ENCODE measurements around the gene DLST.

Gene DLST

GRCh38 chr14:74859757-74860552 is 21.8 kb upstream of the DLST start:
- intact Hi-C loops (cut with DNase I) = loop anchor here (5.0 kb wide), 1 partner anchor 227 kb away; no protein-coding TSS in a partner anchor
- no peak for DNase-seq

GRCh38 chr14:74860899-74861733 is 20.6 kb upstream of the DLST start:
- intact Hi-C loops (cut with DNase I) = loop anchor here (5.0 kb wide), 1 partner anchor 226 kb away; no protein-coding TSS in a partner anchor
- peak; percentile 72 to 98 (median 91) for DNase-seq

- no peak for DNase-seq
- intact Hi-C loops (cut with DNase I) = loop anchor here (1.0 to 5.0 kb wide), 2 partner anchors 44 to 226 kb away; no protein-coding TSS in a partner anchor
These were observed 20.0 kb upstream of the DLST start for GRCh38 chr14:74861734-74862090.

GRCh38 chr14:74863274-74863673 is 18.4 kb upstream of the DLST start:
- DNase-seq = peak in 5 of 10 donors; percentile 14 to 87 (median 18)
- intact Hi-C loops (cut with DNase I) = loop anchor here (5.0 kb wide), 1 partner anchor 224 kb away; no protein-coding TSS in a partner anchor

GRCh38 chr14:74864198-74864597 is 17.5 kb upstream of the DLST start:
- intact Hi-C loops (cut with DNase I) = loop anchor here (5.0 kb wide), 1 partner anchor 223 kb away; no protein-coding TSS in a partner anchor
- DNase-seq = no peak

GRCh38 chr14:74865156-74865555 is 16.6 kb upstream of the DLST start:
- intact Hi-C loops (cut with DNase I) = no loop called here
- no peak for DNase-seq

- no peak for DNase-seq
- intact Hi-C loops (cut with DNase I) = no loop called here
These were observed 14.9 kb upstream of the DLST start for GRCh38 chr14:74866708-74867389.

- intact Hi-C loops (cut with DNase I) = no loop called here
- DNase-seq = peak in 9 of 10 donors; percentile 23 to 91 (median 51)
These were observed 14.0 kb upstream of the DLST start for GRCh38 chr14:74867673-74868072.

- no peak for DNase-seq
- intact Hi-C loops (cut with DNase I) = no loop called here
These were observed 13.0 kb upstream of the DLST start for GRCh38 chr14:74868739-74869138.

GRCh38 chr14:74871819-74872218 is 9.9 kb upstream of the DLST start:
- intact Hi-C loops (cut with DNase I) = no loop called here
- DNase-seq = no peak

- intact Hi-C loops (cut with DNase I) = no loop called here
- no peak for DNase-seq
These were observed 6.5 kb upstream of the DLST start for GRCh38 chr14:74875204-74875603.

GRCh38 chr14:74875941-74876913 is 5.5 kb upstream of the DLST start, which contains the start of gene PROX2:
TSS of gene PROX2 (minus strand) at chr14:74876145. CDS start at chr14:74863834, 12,311 bp downstream.
- intact Hi-C loops (cut with DNase I) = no loop called here
- DNase-seq = no peak

- no peak for DNase-seq
- intact Hi-C loops (cut with DNase I) = no loop called here
These were observed 2.1 kb upstream of the DLST start for GRCh38 chr14:74879427-74880182.

- intact Hi-C loops (cut with DNase I) = no loop called here
- peak in 7 of 10 donors; percentile 13 to 91 (median 37) for DNase-seq
These were observed 596 bp downstream of the DLST start for GRCh38 chr14:74882103-74882920.

- DNase-seq = no peak
These were observed 4.3 kb downstream of the DLST start for GRCh38 chr14:74886001-74886400.

GRCh38 chr14:74888164-74889158 is 6.7 kb downstream of the DLST start:
- DNase-seq = no peak
- intact Hi-C loops (cut with DNase I) = no loop called here

More at GRCh38 chr14:74886001-74886400, 4.3 kb downstream of the DLST start:
- intact Hi-C loops (cut with DNase I) = no loop called here

GRCh38 chr14:74890262-74890661 is 8.5 kb downstream of the DLST start:
- intact Hi-C loops (cut with DNase I) = no loop called here
- no peak for DNase-seq

Measured in posterior cingulate gyrus (tissue), 11 donors.